Measurements from ENCODE around the gene ATG4D.

The ATG4D gene

GRCh38 chr19:10565567-10566407, 22.1 kb downstream of the ATG4D start, which contains the start of gene KRI1:
Gene KRI1 (minus strand): TSS chr19:10566010. CDS start chr19:10565999, 11 bp downstream.
- Histone ChIP-seq H3K9me3 (no peaks in the 10 kb centered on the region), H3K27me3 (no peaks in the 10 kb centered on the region), H3K27ac (peak within 1 kb of the TSS; percentile 91 to 92), H3K4me1 (peaks cover 0 to 42% (median 32%) of the 10 kb centered on the region in 4 donors), H3K36me3 (peaks cover 5 to 22% (median 6%) of the 10 kb centered on the region in 3 donors), H3K4me3 (peak within 1 kb of the TSS; percentile 91 to 94)
- intact Hi-C loops (cut with DNase I; ENCODE audit: low total_unique reads): loop anchor here (5.0 to 10.0 kb wide), 2 partner anchors 63 to 161 kb away; partner anchors contain the start of genes CDC37 and KEAP1
- peak; percentile 13 to 53 for TF ChIP-seq CTCF (IDR thresholded peaks at IDR 0.05)
- DNase-seq: peak; percentile 98 to 99

GRCh38 chr19:10566408-10566657, 22.6 kb downstream of the ATG4D start:
- H3K4me1 ChIP-seq: peaks cover 0 to 42% (median 32%) of the 10 kb centered on the region in 4 donors
- H3K4me3 ChIP-seq: peak overlapping the region; percentile 91 to 94
- no peak for DNase-seq
- peaks cover 0 to 16% (median 1%) of the 10 kb centered on the region in 3 donors for H3K36me3 ChIP-seq
- H3K9me3 ChIP-seq: no peaks in the 10 kb centered on the region
- TF ChIP-seq CTCF (IDR thresholded peaks at IDR 0.05): no peak
- H3K27ac ChIP-seq: peak overlapping the region; percentile 91 to 92
- no peaks in the 10 kb centered on the region for H3K27me3 ChIP-seq
- intact Hi-C loops (cut with DNase I; ENCODE audit: low total_unique reads): loop anchor here (5.0 to 10.0 kb wide), 2 partner anchors 64 to 162 kb away; partner anchors contain the start of genes CDC37 and KEAP1

- intact Hi-C loops (cut with DNase I; ENCODE audit: low total_unique reads): loop anchor here (5.0 to 10.0 kb wide), 2 partner anchors 65 to 162 kb away; partner anchors contain the start of genes CDC37 and KEAP1
- no peak for TF ChIP-seq CTCF (IDR thresholded peaks at IDR 0.05)
- Histone ChIP-seq H3K27ac (peak overlapping the region; percentile 91 to 92), H3K36me3 (peaks cover 0 to 12% (median 0%) of the 10 kb centered on the region in 3 donors), H3K4me1 (peaks cover 0 to 42% (median 32%) of the 10 kb centered on the region in 4 donors), H3K4me3 (peak overlapping the region; percentile 91 to 94), H3K9me3 (no peaks in the 10 kb centered on the region), H3K27me3 (no peaks in the 10 kb centered on the region)
- DNase-seq: no peak
Observed at GRCh38 chr19:10566658-10567410, 23.1 kb downstream of the ATG4D start.

- H3K4me1 ChIP-seq: peaks cover 0 to 45% (median 35%) of the 10 kb centered on the region in 4 donors
- peak overlapping the region; percentile 91 to 92 for H3K27ac ChIP-seq
- no peak for TF ChIP-seq CTCF (IDR thresholded peaks at IDR 0.05)
- no peak for DNase-seq
- no peaks in the 10 kb centered on the region for H3K27me3 ChIP-seq
- H3K4me3 ChIP-seq: peak overlapping the region; percentile 85 to 93
- H3K36me3 ChIP-seq: peaks cover 0 to 5% (median 0%) of the 10 kb centered on the region in 3 donors
- intact Hi-C loops (cut with DNase I; ENCODE audit: low total_unique reads): loop anchor here (5.0 to 10.0 kb wide), 2 partner anchors 65 to 163 kb away; partner anchors contain the start of genes CDC37 and KEAP1
- H3K9me3 ChIP-seq: no peaks in the 10 kb centered on the region
Observed at GRCh38 chr19:10567656-10568055, 24.0 kb downstream of the ATG4D start.

- Histone ChIP-seq H3K9me3 (no peaks in the 10 kb centered on the region), H3K27me3 (no peaks in the 10 kb centered on the region), H3K4me1 (peaks cover 0 to 45% (median 35%) of the 10 kb centered on the region in 4 donors), H3K4me3 (peak overlapping the region; percentile 85 to 93), H3K36me3 (peaks cover 0 to 5% (median 0%) of the 10 kb centered on the region in 3 donors), H3K27ac (peak overlapping the region; percentile 91 to 92)
- no peak for TF ChIP-seq CTCF (IDR thresholded peaks at IDR 0.05)
- DNase-seq: peak in 1 of 2 donors; percentile 37
- intact Hi-C loops (cut with DNase I; ENCODE audit: low total_unique reads): loop anchor here (5.0 to 10.0 kb wide), 2 partner anchors 66 to 163 kb away; partner anchors contain the start of genes CDC37 and KEAP1
Observed at GRCh38 chr19:10568062-10568825, 24.5 kb downstream of the ATG4D start.
